ENCODE results near the gene RBP2.

- TF ChIP-seq, protein P1, sequence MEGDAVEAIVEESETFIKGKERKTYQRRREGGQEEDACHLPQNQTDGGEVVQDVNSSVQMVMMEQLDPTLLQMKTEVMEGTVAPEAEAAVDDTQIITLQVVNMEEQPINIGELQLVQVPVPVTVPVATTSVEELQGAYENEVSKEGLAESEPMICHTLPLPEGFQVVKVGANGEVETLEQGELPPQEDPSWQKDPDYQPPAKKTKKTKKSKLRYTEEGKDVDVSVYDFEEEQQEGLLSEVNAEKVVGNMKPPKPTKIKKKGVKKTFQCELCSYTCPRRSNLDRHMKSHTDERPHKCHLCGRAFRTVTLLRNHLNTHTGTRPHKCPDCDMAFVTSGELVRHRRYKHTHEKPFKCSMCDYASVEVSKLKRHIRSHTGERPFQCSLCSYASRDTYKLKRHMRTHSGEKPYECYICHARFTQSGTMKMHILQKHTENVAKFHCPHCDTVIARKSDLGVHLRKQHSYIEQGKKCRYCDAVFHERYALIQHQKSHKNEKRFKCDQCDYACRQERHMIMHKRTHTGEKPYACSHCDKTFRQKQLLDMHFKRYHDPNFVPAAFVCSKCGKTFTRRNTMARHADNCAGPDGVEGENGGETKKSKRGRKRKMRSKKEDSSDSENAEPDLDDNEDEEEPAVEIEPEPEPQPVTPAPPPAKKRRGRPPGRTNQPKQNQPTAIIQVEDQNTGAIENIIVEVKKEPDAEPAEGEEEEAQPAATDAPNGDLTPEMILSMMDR (IDR thresholded peaks at IDR 0.05), result no peak
- TF ChIP-seq EP300 (IDR thresholded peaks at IDR 0.05) (no peak), POLR2AphosphoS5 (IDR thresholded peaks at IDR 0.05) (no peak)
Observed at GRCh38 chr3:139477710-139478640, 1.7 kb upstream of the RBP2 start.

Data from sigmoid colon (tissue), 4 donors.